ENCODE measurements around the gene MAP1LC3B2. TPM values are rescaled to one million over a fixed set of nuclear protein-coding genes. Genes with fewer than 3 reads are reported as not detected.
A peak's percentile ranks its signal among the peaks of the same experiment; 100 is the strongest.

Gene MAP1LC3B2
- total RNA-seq, 1 donor from 2014 or later, result 0.79 TPM

- TF ChIP-seq, protein P1, sequence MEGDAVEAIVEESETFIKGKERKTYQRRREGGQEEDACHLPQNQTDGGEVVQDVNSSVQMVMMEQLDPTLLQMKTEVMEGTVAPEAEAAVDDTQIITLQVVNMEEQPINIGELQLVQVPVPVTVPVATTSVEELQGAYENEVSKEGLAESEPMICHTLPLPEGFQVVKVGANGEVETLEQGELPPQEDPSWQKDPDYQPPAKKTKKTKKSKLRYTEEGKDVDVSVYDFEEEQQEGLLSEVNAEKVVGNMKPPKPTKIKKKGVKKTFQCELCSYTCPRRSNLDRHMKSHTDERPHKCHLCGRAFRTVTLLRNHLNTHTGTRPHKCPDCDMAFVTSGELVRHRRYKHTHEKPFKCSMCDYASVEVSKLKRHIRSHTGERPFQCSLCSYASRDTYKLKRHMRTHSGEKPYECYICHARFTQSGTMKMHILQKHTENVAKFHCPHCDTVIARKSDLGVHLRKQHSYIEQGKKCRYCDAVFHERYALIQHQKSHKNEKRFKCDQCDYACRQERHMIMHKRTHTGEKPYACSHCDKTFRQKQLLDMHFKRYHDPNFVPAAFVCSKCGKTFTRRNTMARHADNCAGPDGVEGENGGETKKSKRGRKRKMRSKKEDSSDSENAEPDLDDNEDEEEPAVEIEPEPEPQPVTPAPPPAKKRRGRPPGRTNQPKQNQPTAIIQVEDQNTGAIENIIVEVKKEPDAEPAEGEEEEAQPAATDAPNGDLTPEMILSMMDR (IDR thresholded peaks at IDR 0.05; ENCODE audit: insufficient read depth, low read length, severe bottlenecking), result no peak
These were observed 47.2 kb downstream of the MAP1LC3B2 start for GRCh38 chr12:116606397-116606796.

DNA sequence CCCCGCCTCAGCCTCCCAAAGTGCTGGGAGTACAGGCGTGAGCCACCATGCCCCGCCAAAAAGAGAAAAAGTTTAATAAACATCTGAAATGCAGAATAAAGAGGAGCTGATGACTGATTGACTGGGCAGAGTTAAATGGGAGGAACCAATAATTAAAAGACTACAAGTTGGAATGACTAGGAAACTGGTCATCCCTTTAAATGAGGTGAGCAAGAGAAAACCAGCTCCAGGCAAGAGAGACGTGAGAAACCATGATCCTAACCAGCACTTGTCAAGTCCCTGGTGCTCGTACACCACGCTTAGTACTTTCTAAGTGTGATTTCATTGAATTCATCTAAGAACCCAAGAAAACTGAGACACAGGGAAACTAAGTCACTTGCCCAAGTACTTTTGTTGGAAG, 47.9 kb downstream of the MAP1LC3B2 start:
- H3K4me3 ChIP-seq (ENCODE audit: low read depth, low read length), result no peak overlapping the region
- no peaks in the 10 kb centered on the region for H3K27me3 ChIP-seq (ENCODE audit: control insufficient read depth, insufficient read depth, low read length)
- H3K36me3 ChIP-seq (ENCODE audit: control insufficient read depth, insufficient read depth, low read length), result no peaks in the 10 kb centered on the region
- TF ChIP-seq, protein P1 (IDR thresholded peaks at IDR 0.05; ENCODE audit: insufficient read depth, low read length, severe bottlenecking), result no peak
- FAIRE-seq (no peak), DNase-seq (ENCODE audit: low read depth) (peak; percentile 33)

More at GRCh38 chr12:116606397-116606796, 47.2 kb downstream of the MAP1LC3B2 start:
- DNase-seq (ENCODE audit: low read depth) (no peak), FAIRE-seq (no peak)
- Histone ChIP-seq H3K4me3 (ENCODE audit: low read depth, low read length) (no peak overlapping the region), H3K36me3 (ENCODE audit: control insufficient read depth, insufficient read depth, low read length) (no peaks in the 10 kb centered on the region), H3K27me3 (ENCODE audit: control insufficient read depth, insufficient read depth, low read length) (no peaks in the 10 kb centered on the region)

- FAIRE-seq (no peak), DNase-seq (ENCODE audit: low read depth) (no peak)
- Histone ChIP-seq H3K36me3 (ENCODE audit: control insufficient read depth, insufficient read depth, low read length) (no peaks in the 10 kb centered on the region), H3K4me3 (ENCODE audit: low read depth, low read length) (no peak overlapping the region), H3K27me3 (ENCODE audit: control insufficient read depth, insufficient read depth, low read length) (peaks cover 2% of the 10 kb centered on the region)
- TF ChIP-seq, protein P1 (IDR thresholded peaks at IDR 0.05; ENCODE audit: insufficient read depth, low read length, severe bottlenecking), result peak; percentile 11
These were observed 50.3 kb downstream of the MAP1LC3B2 start for GRCh38 chr12:116609319-116610114.

- H3K4me3 ChIP-seq (ENCODE audit: low read depth, low read length), result no peak overlapping the region
- no peak for FAIRE-seq
- DNase-seq (ENCODE audit: low read depth), result no peak
- peaks cover 2% of the 10 kb centered on the region for H3K27me3 ChIP-seq (ENCODE audit: control insufficient read depth, insufficient read depth, low read length)
- no peaks in the 10 kb centered on the region for H3K36me3 ChIP-seq (ENCODE audit: control insufficient read depth, insufficient read depth, low read length)
- TF ChIP-seq, protein P1 (IDR thresholded peaks at IDR 0.05; ENCODE audit: insufficient read depth, low read length, severe bottlenecking), result no peak
These were observed 51.9 kb downstream of the MAP1LC3B2 start for GRCh38 chr12:116610971-116611541.

GRCh38 chr12:116612436-116612835, 53.3 kb downstream of the MAP1LC3B2 start:
- Histone ChIP-seq H3K27me3 (ENCODE audit: control insufficient read depth, insufficient read depth, low read length) (peaks cover 2% of the 10 kb centered on the region), H3K4me3 (ENCODE audit: low read depth, low read length) (no peak overlapping the region), H3K36me3 (ENCODE audit: control insufficient read depth, insufficient read depth, low read length) (no peaks in the 10 kb centered on the region)
- TF ChIP-seq, protein P1 (IDR thresholded peaks at IDR 0.05; ENCODE audit: insufficient read depth, low read length, severe bottlenecking), result no peak
- DNase-seq (ENCODE audit: low read depth) (no peak), FAIRE-seq (no peak)

Data from bronchial epithelial cell (primary cell).